Neural cell (in vitro differentiated cells): Measurements from ENCODE around the gene CDCA3. TPM values are rescaled to one million over a fixed set of nuclear protein-coding genes. Genes with fewer than 3 reads are reported as not detected.

Source experiments
- H2AFZ ChIP-seq: fragments of 200-600, 300-800 bp; sonication (generic), shearing (Covaris generic); 2 replicates; pipeline ENCODE4 v1.6.0; 2014; ENCODE audit warnings: low read depth, mild to moderate bottlenecking, antibody characterized with exemption, low read length, moderate library complexity
- H3F3A ChIP-seq: fragments of 200-600 bp; shearing (Covaris generic); 2 replicates; pipeline ENCODE4 v1.6.1; 2016; ENCODE audit warnings: mild to moderate bottlenecking, moderate library complexity, mixed read lengths, antibody characterized with exemption, low read length; ENCODE audit not compliant: insufficient read depth, poor library complexity, severe bottlenecking
- H3K27ac ChIP-seq: fragments of 200-600, 300-800 bp; sonication (generic), shearing (Covaris generic); 2 replicates; pipeline ENCODE4 v1.5.1; 2014; ENCODE audit warnings: mild to moderate bottlenecking, low read length, moderate library complexity
- H3K27me3 ChIP-seq: fragments of 300-800, 200-600 bp; sonication (generic), shearing (Covaris generic); 2 replicates; pipeline ENCODE4 v1.6.0; 2014; ENCODE audit warnings: mild to moderate bottlenecking, low read depth, low read length, moderate library complexity; ENCODE audit not compliant: insufficient read depth
- H3K36me3 ChIP-seq: fragments of 300-800, 200-600 bp; sonication (generic), shearing (Covaris generic); 2 replicates; pipeline ENCODE4 v1.5.1; 2014; ENCODE audit warnings: mild to moderate bottlenecking, antibody characterized with exemption, low read length, moderate library complexity; ENCODE audit not compliant: insufficient read depth
- H3K4me2 ChIP-seq: fragments of 300-800, 200-600 bp; sonication (generic), shearing (Covaris generic); 2 replicates; pipeline ENCODE4 v1.6.0; 2014; ENCODE audit warnings: mild to moderate bottlenecking, low read length
- H3K4me3 ChIP-seq: fragments of 300-800, 200-600 bp; sonication (generic), shearing (Covaris generic); 2 replicates; pipeline ENCODE4 v1.5.1; 2014; ENCODE audit warnings: mild to moderate bottlenecking, low read length, moderate library complexity
- H3K79me2 ChIP-seq: fragments of 200-600 bp; shearing (Covaris generic); replicated peaks from 2 replicates; pipeline ENCODE4 v1.6.0; 2014; ENCODE audit warnings: mild to moderate bottlenecking, low read length, moderate library complexity; ENCODE audit not compliant: insufficient read depth
- H3K9ac ChIP-seq: fragments of 300-800, 200-600 bp; sonication (generic), shearing (Covaris generic); 2 replicates; pipeline ENCODE4 v1.6.1; 2016; ENCODE audit warnings: mild to moderate bottlenecking, low read length, mixed read lengths
- H3K9me2 ChIP-seq: fragments of 200-600 bp; shearing (Covaris generic); 2 replicates; pipeline ENCODE4 v1.6.1; 2016; ENCODE audit warnings: mild to moderate bottlenecking, low read length, mixed read lengths; ENCODE audit not compliant: insufficient read depth
- H3K9me3 ChIP-seq: fragments of 200-600, 300-800 bp; sonication (generic), shearing (Covaris generic); 2 replicates; pipeline ENCODE4 v1.6.1; 2016; ENCODE audit warnings: mild to moderate bottlenecking, mixed run types, low read length, moderate library complexity, mixed read lengths
- H4K20me1 ChIP-seq: fragments of 200-600 bp; shearing (Covaris generic); 2 replicates; pipeline ENCODE4 v1.6.1; 2016; ENCODE audit warnings: mild to moderate bottlenecking, mixed run types; ENCODE audit not compliant: insufficient read depth
- EP300 ChIP-seq: fragments of 450-650 bp; conservative IDR thresholded peaks from 2 replicates; pipeline ENCODE4 v1.6.1; 2014; ENCODE audit warnings: antibody characterized with exemption, mild to moderate bottlenecking, moderate library complexity; ENCODE audit not compliant: poor library complexity, severe bottlenecking
- EZH2 ChIP-seq: fragments of 200-600, 300-800 bp; shearing (Covaris generic), sonication (generic); IDR thresholded peaks from 2 replicates; pipeline ENCODE4 v1.6.1; 2014; ENCODE audit warnings: antibody characterized with exemption, low read length, borderline replicate concordance, mild to moderate bottlenecking; ENCODE audit not compliant: insufficient read depth, poor library complexity, severe bottlenecking
- MXI1 ChIP-seq: fragments of 450-650 bp; conservative IDR thresholded peaks from 2 replicates; pipeline ENCODE4 v1.6.1; 2014; ENCODE audit warnings: antibody characterized with exemption, mild to moderate bottlenecking; ENCODE audit not compliant: poor library complexity, severe bottlenecking
- POLR2AphosphoS5 ChIP-seq: IDR thresholded peaks from 2 replicates; pipeline ENCODE4 v1.6.1; 2012
- RAD21 ChIP-seq: fragments of 450-650 bp; conservative IDR thresholded peaks from 2 replicates; pipeline ENCODE4 v1.6.1; 2014; ENCODE audit warnings: antibody characterized with exemption, mild to moderate bottlenecking, moderate library complexity
- REST ChIP-seq: IDR thresholded peaks from 2 replicates; pipeline ENCODE4 v1.6.1; 2012; ENCODE audit warnings: borderline replicate concordance
- SMC3 ChIP-seq: fragments of 450-650 bp; conservative IDR thresholded peaks from 2 replicates; pipeline ENCODE4 v1.6.1; 2014; ENCODE audit warnings: antibody characterized with exemption, mild to moderate bottlenecking, moderate library complexity; ENCODE audit not compliant: poor library complexity
- TAF1 ChIP-seq: IDR thresholded peaks from 2 replicates; pipeline ENCODE4 v1.6.1; 2012; ENCODE audit warnings: low read depth
- polyA plus RNA-seq: library from polyadenylated mRNA; depleted of rRNA; stranded (reverse); fragments of >200 nt; gene quantifications from 2 replicates; pipeline ENCODE4 v1.2.3, GENCODE V29; 2014
- TF ChIP-seq, protein P1 (sequence below): fragments of 450-650 bp; IDR thresholded peaks from 2 replicates; pipeline ENCODE4 v1.5.1; 2014; ENCODE audit warnings: antibody characterized with exemption, mild to moderate bottlenecking, moderate library complexity; ENCODE audit not compliant: poor library complexity, severe bottlenecking

The CDCA3 gene
- polyA plus RNA-seq, 1 donor from 2014 or later: 7.3 TPM

DNA sequence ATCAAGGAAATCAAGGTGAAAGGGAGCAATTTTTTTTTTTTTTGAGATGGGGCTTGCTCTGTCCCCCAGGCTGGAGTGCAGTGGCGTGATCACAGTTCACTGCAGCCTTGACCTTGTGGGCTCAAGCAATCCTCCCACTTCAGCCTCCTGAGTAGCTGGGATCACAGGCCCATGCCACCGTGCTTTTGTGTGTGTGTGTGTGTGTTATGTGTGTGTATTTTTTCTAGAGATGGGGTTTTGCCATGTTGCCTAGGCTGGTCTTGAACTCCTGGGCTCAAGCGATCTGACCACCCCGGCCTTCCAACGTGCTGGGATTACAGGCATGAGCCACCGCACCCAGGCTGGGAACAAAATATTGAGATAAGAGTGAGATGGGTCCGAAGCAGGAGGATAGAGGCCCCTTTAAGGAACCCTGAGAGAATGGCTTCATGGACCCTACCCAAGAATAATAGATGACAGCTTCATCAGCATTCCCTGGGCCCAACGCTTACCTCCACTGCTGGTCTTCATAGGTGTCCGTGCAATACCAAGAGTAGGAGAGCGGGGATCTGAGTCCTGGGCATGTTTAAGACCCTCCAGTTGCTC, 1.0 kb downstream of the CDCA3 start:
- Histone ChIP-seq H3K27ac (no peak overlapping the region), H3K9ac (no peak overlapping the region), H3F3A (peaks cover 5% of the 10 kb centered on the region), H3K27me3 (no peaks in the 10 kb centered on the region), H3K4me3 (no peak overlapping the region), H3K36me3 (no peaks in the 10 kb centered on the region), H3K79me2 (peaks cover 27% of the 10 kb centered on the region), H4K20me1 (no peaks in the 10 kb centered on the region), H3K4me2 (no peak overlapping the region), H3K9me3 (no peaks in the 10 kb centered on the region), H2AFZ (no peak overlapping the region), H3K9me2 (no peaks in the 10 kb centered on the region)
- TF ChIP-seq MXI1: no peak
- TF ChIP-seq TAF1: no peak
- no peak for TF ChIP-seq EP300
- no peak for TF ChIP-seq RAD21
- TF ChIP-seq, protein P1, sequence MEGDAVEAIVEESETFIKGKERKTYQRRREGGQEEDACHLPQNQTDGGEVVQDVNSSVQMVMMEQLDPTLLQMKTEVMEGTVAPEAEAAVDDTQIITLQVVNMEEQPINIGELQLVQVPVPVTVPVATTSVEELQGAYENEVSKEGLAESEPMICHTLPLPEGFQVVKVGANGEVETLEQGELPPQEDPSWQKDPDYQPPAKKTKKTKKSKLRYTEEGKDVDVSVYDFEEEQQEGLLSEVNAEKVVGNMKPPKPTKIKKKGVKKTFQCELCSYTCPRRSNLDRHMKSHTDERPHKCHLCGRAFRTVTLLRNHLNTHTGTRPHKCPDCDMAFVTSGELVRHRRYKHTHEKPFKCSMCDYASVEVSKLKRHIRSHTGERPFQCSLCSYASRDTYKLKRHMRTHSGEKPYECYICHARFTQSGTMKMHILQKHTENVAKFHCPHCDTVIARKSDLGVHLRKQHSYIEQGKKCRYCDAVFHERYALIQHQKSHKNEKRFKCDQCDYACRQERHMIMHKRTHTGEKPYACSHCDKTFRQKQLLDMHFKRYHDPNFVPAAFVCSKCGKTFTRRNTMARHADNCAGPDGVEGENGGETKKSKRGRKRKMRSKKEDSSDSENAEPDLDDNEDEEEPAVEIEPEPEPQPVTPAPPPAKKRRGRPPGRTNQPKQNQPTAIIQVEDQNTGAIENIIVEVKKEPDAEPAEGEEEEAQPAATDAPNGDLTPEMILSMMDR: no peak
- TF ChIP-seq REST: no peak
- TF ChIP-seq SMC3: no peak
- TF ChIP-seq EZH2: no peak
- TF ChIP-seq POLR2AphosphoS5: no peak

GRCh38 chr12:6849427-6849826, 1.7 kb downstream of the CDCA3 start:
- Histone ChIP-seq H3K4me3 (no peak overlapping the region), H3K9ac (no peak overlapping the region), H3K27me3 (no peaks in the 10 kb centered on the region), H4K20me1 (no peaks in the 10 kb centered on the region), H3K4me2 (no peak overlapping the region), H3F3A (peaks cover 5% of the 10 kb centered on the region), H3K9me2 (no peaks in the 10 kb centered on the region), H3K79me2 (peaks cover 21% of the 10 kb centered on the region), H3K9me3 (no peaks in the 10 kb centered on the region), H3K27ac (no peak overlapping the region), H2AFZ (no peak overlapping the region), H3K36me3 (no peaks in the 10 kb centered on the region)
- no peak for TF ChIP-seq POLR2AphosphoS5
- no peak for TF ChIP-seq REST
- TF ChIP-seq EP300: no peak
- no peak for TF ChIP-seq TAF1
- no peak for TF ChIP-seq RAD21
- TF ChIP-seq SMC3: no peak
- no peak for TF ChIP-seq EZH2
- TF ChIP-seq, protein P1: no peak
- no peak for TF ChIP-seq MXI1
